H9 (cell line): ENCODE data around the gene MICAL2. TPM values are rescaled to one million over a fixed set of nuclear protein-coding genes. Genes with fewer than 3 reads are reported as not detected.

Experiments
- DNase-seq: peaks from one replicate; pipeline ENCODE4 v3.0.0-alpha.2; 2017
- H2AFZ ChIP-seq: one replicate; pipeline ENCODE4 v1.6.1; 2013; ENCODE audit warnings: mild to moderate bottlenecking, low read length, control low read depth, moderate library complexity
- H2AK5ac ChIP-seq: 2 replicates; pipeline ENCODE4 v1.6.1; 2013; ENCODE audit warnings: low read length, control low read depth, mixed read lengths; ENCODE audit not compliant: insufficient read length
- H2BK120ac ChIP-seq: one replicate; pipeline ENCODE4 v1.6.1; 2013; ENCODE audit warnings: low read depth, mild to moderate bottlenecking, low read length, control low read depth, inconsistent platforms; ENCODE audit not compliant: poor library complexity, severe bottlenecking
- H2BK12ac ChIP-seq: 2 replicates; pipeline ENCODE4 v1.6.1; 2013; ENCODE audit warnings: low read length, control low read depth, mixed read lengths, low read depth; ENCODE audit not compliant: insufficient read length
- H2BK15ac ChIP-seq: 2 replicates; pipeline ENCODE4 v1.6.1; 2013; ENCODE audit warnings: low read depth, low read length, control low read depth
- H2BK20ac ChIP-seq: one replicate; pipeline ENCODE4 v1.6.1; 2013; ENCODE audit warnings: low read depth, mild to moderate bottlenecking, low read length, control low read depth, inconsistent platforms; ENCODE audit not compliant: poor library complexity, severe bottlenecking
- H2BK5ac ChIP-seq: 2 replicates; pipeline ENCODE4 v1.6.1; 2013; ENCODE audit warnings: low read length, control low read depth, mixed read lengths; ENCODE audit not compliant: insufficient read length
- H3K14ac ChIP-seq: 2 replicates; pipeline ENCODE4 v1.6.1; 2013; ENCODE audit warnings: low read length, control low read depth; ENCODE audit not compliant: insufficient read depth
- H3K18ac ChIP-seq: 2 replicates; pipeline ENCODE4 v1.6.1; 2013; ENCODE audit warnings: low read depth, mild to moderate bottlenecking, mixed read lengths, low read length, control low read depth; ENCODE audit not compliant: insufficient read length
- H3K23ac ChIP-seq: 2 replicates; pipeline ENCODE4 v1.6.1; 2013; ENCODE audit warnings: low read length, control low read depth, mixed read lengths, low read depth; ENCODE audit not compliant: insufficient read length
- H3K23me2 ChIP-seq: 2 replicates; pipeline ENCODE4 v1.6.1; 2013; ENCODE audit warnings: low read depth, mild to moderate bottlenecking, mixed read lengths, low read length, control low read depth; ENCODE audit not compliant: insufficient read length, poor library complexity, severe bottlenecking
- H3K27ac ChIP-seq: 2 replicates; pipeline ENCODE4 v1.5.1; 2013; ENCODE audit warnings: low read length, control low read depth, mixed read lengths, low read depth; ENCODE audit not compliant: insufficient read length
- H3K27me3 ChIP-seq: 2 replicates; pipeline ENCODE4 v1.6.1; 2013; ENCODE audit warnings: low read length, control low read depth, inconsistent platforms; ENCODE audit not compliant: insufficient read depth
- H3K4ac ChIP-seq: 2 replicates; pipeline ENCODE4 v1.6.1; 2013; ENCODE audit warnings: low read depth, mild to moderate bottlenecking, control low read depth, inconsistent platforms, low read length, moderate library complexity
- H3K4me1 ChIP-seq: 2 replicates; pipeline ENCODE4 v1.6.1; 2013; ENCODE audit warnings: low read length, control low read depth, inconsistent platforms; ENCODE audit not compliant: insufficient read depth
- H3K4me2 ChIP-seq: 2 replicates; pipeline ENCODE4 v1.6.1; 2013; ENCODE audit warnings: low read length, control low read depth, mixed read lengths; ENCODE audit not compliant: insufficient read length, insufficient read depth
- H3K56ac ChIP-seq: 2 replicates; pipeline ENCODE4 v1.6.1; 2013; ENCODE audit warnings: low read depth, mild to moderate bottlenecking, mixed read lengths, low read length, control low read depth; ENCODE audit not compliant: insufficient read length
- H3K79me1 ChIP-seq: 2 replicates; pipeline ENCODE4 v1.6.1; 2013; ENCODE audit warnings: low read depth, mild to moderate bottlenecking, moderate library complexity, low read length, control low read depth, inconsistent platforms; ENCODE audit not compliant: insufficient read depth, poor library complexity, severe bottlenecking
- H3K79me2 ChIP-seq: 2 replicates; pipeline ENCODE4 v1.6.1; 2013; ENCODE audit warnings: low read length, control low read depth, inconsistent platforms; ENCODE audit not compliant: insufficient read depth
- H3K9ac ChIP-seq: 2 replicates; pipeline ENCODE4 v1.6.1; 2013; ENCODE audit warnings: low read length, control low read depth, mixed read lengths; ENCODE audit not compliant: insufficient read length; ENCODE audit errors: extremely low read depth
- H3K9me3 ChIP-seq: one replicate; pipeline ENCODE4 v1.6.1; 2013; ENCODE audit warnings: low read depth, low read length, inconsistent platforms; ENCODE audit not compliant: control insufficient read depth
- H3T11ph ChIP-seq: one replicate; pipeline ENCODE4 v1.6.1; 2013; ENCODE audit warnings: mild to moderate bottlenecking, low read length, control low read depth, inconsistent platforms
- H4K20me1 ChIP-seq: one replicate; pipeline ENCODE4 v1.6.1; 2013; ENCODE audit not compliant: control insufficient read depth, insufficient read length, insufficient read depth
- H4K5ac ChIP-seq: 2 replicates; pipeline ENCODE4 v1.6.1; 2013; ENCODE audit warnings: low read depth, mild to moderate bottlenecking, mixed read lengths, low read length, control low read depth; ENCODE audit not compliant: insufficient read length
- H4K8ac ChIP-seq: replicated peaks from 2 replicates; pipeline ENCODE4 v1.6.1; 2013; ENCODE audit warnings: low read length, control low read depth, mixed read lengths, low read depth; ENCODE audit not compliant: insufficient read length
- H4K91ac ChIP-seq: 2 replicates; pipeline ENCODE4 v1.6.1; 2013; ENCODE audit warnings: low read depth, mild to moderate bottlenecking, moderate library complexity, mixed read lengths, low read length, control low read depth; ENCODE audit not compliant: insufficient read length
- H3K27ac Mint-ChIP-seq, 3 experiments: 2 replicates in 2 of 3; 3 replicates in 1 of 3; pipeline ENCODE4 v1.8.0; 2020 to 2021; ENCODE audit warnings: mixed read lengths in 3 of 3, mild to moderate bottlenecking in 1 of 3, moderate library complexity in 1 of 3
- H3K27me3 Mint-ChIP-seq: 2 replicates; pipeline ENCODE4 v1.8.0; 2021; ENCODE audit warnings: low read depth, mild to moderate bottlenecking, moderate library complexity, mixed read lengths
- H3K36me3 Mint-ChIP-seq, 3 experiments: 2 replicates in 2 of 3; 3 replicates in 1 of 3; pipeline ENCODE4 v1.8.0; 2020 to 2021; ENCODE audit warnings: low read depth in 3 of 3, mixed read lengths in 3 of 3; ENCODE audit not compliant: insufficient read depth in 1 of 3
- H3K4me1 Mint-ChIP-seq, 2 experiments: 2 replicates each; pipeline ENCODE4 v1.8.0; 2020; ENCODE audit warnings: mixed read lengths in 2 of 2
- H3K4me3 Mint-ChIP-seq, 2 experiments: 2 replicates in 1 of 2; 3 replicates in 1 of 2; pipeline ENCODE4 v1.8.0; 2020 to 2021; ENCODE audit warnings: mild to moderate bottlenecking in 2 of 2, mixed read lengths in 2 of 2, moderate library complexity in 1 of 2
- H3K9me3 Mint-ChIP-seq, 2 experiments: 2 replicates in 1 of 2; 3 replicates in 1 of 2; pipeline ENCODE4 v1.8.0; 2020; ENCODE audit warnings: mild to moderate bottlenecking in 2 of 2, mixed read lengths in 2 of 2, moderate library complexity in 1 of 2
- WGBS: extraction: QIAGEN DNeasy Blood & Tissue Kit; methylation state at CpG from one replicate; pipeline ENCODE4 v1.1.7; 2013; ENCODE audit warnings: missing lambda C conversion rate, low lambda C conversion rate, mixed read lengths; ENCODE audit not compliant: insufficient read length; ENCODE audit errors: extremely low coverage; 5-methylcytosine and 5-hydroxymethylcytosine counted together
- total RNA-seq: library from RNA; stranded (reverse); gene quantifications from 2 replicates; pipeline ENCODE4 v1.2.1, GENCODE V29; 2021
- TF ChIP-seq, protein P1 (sequence below): fragments of 200-600 bp; sonication (generic); conservative IDR thresholded peaks from 3 replicates; pipeline ENCODE4 v1.8.0; 2021; ENCODE audit warnings: antibody characterized with exemption, mild to moderate bottlenecking

Gene MICAL2
- total RNA-seq, 1 experiment from 2014 or later = 4.7 TPM

- Histone ChIP-seq H2BK20ac (no peak overlapping the region), H3K4me2 (no peak overlapping the region), H4K5ac (no peak overlapping the region), H3K79me1 (no peaks in the 10 kb centered on the region), H2BK120ac (no peak overlapping the region), H3K27ac (no peak overlapping the region), H3K14ac (no peak overlapping the region), H3K79me2 (no peaks in the 10 kb centered on the region), H4K20me1 (no peaks in the 10 kb centered on the region), H3K23ac (no peak overlapping the region), H3T11ph (no peak overlapping the region), H2AK5ac (no peak overlapping the region), H2BK5ac (no peak overlapping the region), H3K9ac (no peak overlapping the region), H3K23me2 (no peaks in the 10 kb centered on the region), H3K56ac (no peak overlapping the region), H2AFZ (no peak overlapping the region), H3K4ac (no peak overlapping the region), H3K4me1 (peaks cover 10% of the 10 kb centered on the region; the same call in 1 of the 2 replicates), H3K18ac (no peak overlapping the region), H2BK15ac (no peak overlapping the region), H3K9me3 (no peaks in the 10 kb centered on the region), H2BK12ac (no peak overlapping the region), H3K27me3 (no peaks in the 10 kb centered on the region), H4K91ac (no peak overlapping the region), H4K8ac (no peak overlapping the region)
- no peak for DNase-seq
- H3K4me1 Mint-ChIP-seq = peaks cover 70 to 71% of the 10 kb centered on the region in 2 experiments
- WGBS = no CpG with 5 or more reads among the region's 6 CpGs
- H3K9me3 Mint-ChIP-seq = no peaks in the 10 kb centered on the region
- H3K27ac Mint-ChIP-seq = no peak overlapping the region
- H3K36me3 Mint-ChIP-seq = peaks cover 0 to 8% (median 0%) of the 10 kb centered on the region in 3 experiments; a peak in 2 of 7 replicates
- TF ChIP-seq, protein P1, sequence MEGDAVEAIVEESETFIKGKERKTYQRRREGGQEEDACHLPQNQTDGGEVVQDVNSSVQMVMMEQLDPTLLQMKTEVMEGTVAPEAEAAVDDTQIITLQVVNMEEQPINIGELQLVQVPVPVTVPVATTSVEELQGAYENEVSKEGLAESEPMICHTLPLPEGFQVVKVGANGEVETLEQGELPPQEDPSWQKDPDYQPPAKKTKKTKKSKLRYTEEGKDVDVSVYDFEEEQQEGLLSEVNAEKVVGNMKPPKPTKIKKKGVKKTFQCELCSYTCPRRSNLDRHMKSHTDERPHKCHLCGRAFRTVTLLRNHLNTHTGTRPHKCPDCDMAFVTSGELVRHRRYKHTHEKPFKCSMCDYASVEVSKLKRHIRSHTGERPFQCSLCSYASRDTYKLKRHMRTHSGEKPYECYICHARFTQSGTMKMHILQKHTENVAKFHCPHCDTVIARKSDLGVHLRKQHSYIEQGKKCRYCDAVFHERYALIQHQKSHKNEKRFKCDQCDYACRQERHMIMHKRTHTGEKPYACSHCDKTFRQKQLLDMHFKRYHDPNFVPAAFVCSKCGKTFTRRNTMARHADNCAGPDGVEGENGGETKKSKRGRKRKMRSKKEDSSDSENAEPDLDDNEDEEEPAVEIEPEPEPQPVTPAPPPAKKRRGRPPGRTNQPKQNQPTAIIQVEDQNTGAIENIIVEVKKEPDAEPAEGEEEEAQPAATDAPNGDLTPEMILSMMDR = no peak
- no peak overlapping the region for H3K4me3 Mint-ChIP-seq
- peaks cover 5% of the 10 kb centered on the region for H3K27me3 Mint-ChIP-seq
Observed at GRCh38 chr11:12245091-12245490, 134.7 kb downstream of the MICAL2 start.
